ENCODE data around the gene SNX17. TPM values are rescaled to one million over a fixed set of nuclear protein-coding genes. Genes with fewer than 3 reads are reported as not detected.
A peak's percentile ranks its signal among the peaks of the same experiment; 100 is the strongest.

The SNX17 gene
- total RNA-seq, 4 donors from 2014 or later: 109 to 148 (median 130) TPM

DNA sequence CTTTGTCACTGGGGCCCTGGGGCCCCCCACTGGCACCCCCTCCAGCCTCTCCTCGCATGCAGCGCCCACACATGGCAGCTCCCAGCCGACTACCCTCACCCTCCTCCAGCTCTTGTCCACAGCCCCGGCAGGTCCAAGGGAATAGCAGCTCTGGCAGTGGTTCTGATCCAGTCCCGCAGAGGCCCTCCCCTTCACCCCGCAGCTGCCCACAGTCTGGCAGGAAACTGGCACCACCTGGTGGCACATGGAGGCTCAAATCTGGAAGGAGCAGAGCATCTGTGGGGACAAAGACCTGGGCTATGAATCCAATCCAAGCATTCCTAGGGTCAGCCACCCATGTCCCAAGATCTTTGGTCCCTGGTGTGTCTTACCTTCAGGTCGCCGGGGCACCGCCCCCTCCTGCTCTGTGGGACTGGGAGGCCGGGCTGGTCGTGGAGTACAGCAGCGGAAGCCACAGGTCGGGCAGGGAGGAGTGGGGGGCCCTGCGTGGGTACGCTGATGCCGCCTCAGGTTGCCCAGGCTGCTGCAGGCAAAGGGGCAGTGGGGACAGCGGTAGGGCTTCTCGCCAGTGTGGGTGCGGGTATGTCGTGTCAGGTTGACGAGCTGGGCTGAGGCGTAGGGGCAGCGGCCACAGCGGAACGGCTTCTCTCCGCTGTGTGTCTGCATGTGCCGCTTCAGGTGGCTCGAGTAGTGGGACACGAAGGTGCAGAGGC, 7.8 kb downstream of the SNX17 start:
- H3K4me1 ChIP-seq: peaks cover 12 to 28% of the 10 kb centered on the region in 2 donors
- WGBS, 2 donors: 78 to 79% methylated on average over 23 to 27 of the region's 29 CpGs
- peaks cover 51 to 58% of the 10 kb centered on the region in 2 donors for H3K36me3 ChIP-seq
- no peaks in the 10 kb centered on the region for H3K27me3 ChIP-seq
- H3K4me3 ChIP-seq (replicated peaks in 1 of 3): no peak overlapping the region
- H3K9me3 ChIP-seq: no peaks in the 10 kb centered on the region
- intact Hi-C loops (cut with DNase I): no loop called here
- no peak overlapping the region for H3K27ac ChIP-seq
- DNase-seq: peak; percentile 60 to 65
- peak in 3 of 6 experiments; percentile 21 to 45 (median 35) for TF ChIP-seq CTCF (IDR thresholded peaks at IDR 0.05)
- no peak for TF ChIP-seq POLR2A (IDR thresholded peaks at IDR 0.05)

DNA sequence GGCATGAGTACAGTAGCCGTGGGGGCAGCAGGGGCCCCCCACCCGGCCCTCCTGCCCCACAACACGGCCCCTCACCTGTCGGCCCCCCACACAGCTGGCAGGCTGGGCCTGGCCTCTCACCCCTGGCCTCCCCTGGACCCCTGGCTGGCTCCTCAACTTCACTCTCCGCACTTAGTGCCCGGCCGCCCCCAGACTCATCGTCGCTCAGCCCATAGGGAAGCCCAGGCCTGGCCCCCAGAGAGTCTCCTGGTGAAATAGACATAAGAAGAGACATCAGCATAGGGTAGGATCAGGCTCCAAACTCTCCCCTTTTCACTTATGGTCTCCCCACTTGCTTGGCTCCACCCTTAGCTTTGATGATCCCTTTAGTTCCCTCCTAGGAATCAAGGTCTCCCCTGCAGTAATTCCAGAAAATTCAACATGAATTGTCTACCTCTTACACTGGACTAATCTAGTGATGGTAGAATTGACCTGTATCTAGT, 8.4 kb downstream of the SNX17 start:
- no peak for DNase-seq
- 88 to 89% methylated on average over 7 to 9 of the region's 9 CpGs for WGBS, 2 donors
- no peaks in the 10 kb centered on the region for H3K27me3 ChIP-seq
- H3K9me3 ChIP-seq: no peaks in the 10 kb centered on the region
- H3K4me1 ChIP-seq: peaks cover 12 to 28% of the 10 kb centered on the region in 2 donors
- peaks cover 49 to 58% of the 10 kb centered on the region in 2 donors for H3K36me3 ChIP-seq
- intact Hi-C loops (cut with DNase I): no loop called here
- no peak overlapping the region for H3K27ac ChIP-seq
- no peak overlapping the region for H3K4me3 ChIP-seq (replicated peaks in 1 of 3)
- TF ChIP-seq CTCF (IDR thresholded peaks at IDR 0.05) (no peak), POLR2A (IDR thresholded peaks at IDR 0.05) (no peak)

GRCh38 chr2:27379383-27379835, 9.0 kb downstream of the SNX17 start:
- 86% methylated on average over 2 of the region's 2 CpGs for WGBS, 2 donors
- peak overlapping the region in 1 of 3 donors; percentile 79 for H3K4me3 ChIP-seq (replicated peaks in 1 of 3)
- H3K36me3 ChIP-seq: peaks cover 49 to 58% of the 10 kb centered on the region in 2 donors
- H3K9me3 ChIP-seq: no peaks in the 10 kb centered on the region
- DNase-seq: no peak
- H3K27me3 ChIP-seq: no peaks in the 10 kb centered on the region
- H3K4me1 ChIP-seq: peaks cover 12 to 28% of the 10 kb centered on the region in 2 donors
- intact Hi-C loops (cut with DNase I): no loop called here
- peak overlapping the region in 2 of 3 donors; percentile 81 to 84 for H3K27ac ChIP-seq
- TF ChIP-seq CTCF (IDR thresholded peaks at IDR 0.05) (no peak), POLR2A (IDR thresholded peaks at IDR 0.05) (no peak)

DNA sequence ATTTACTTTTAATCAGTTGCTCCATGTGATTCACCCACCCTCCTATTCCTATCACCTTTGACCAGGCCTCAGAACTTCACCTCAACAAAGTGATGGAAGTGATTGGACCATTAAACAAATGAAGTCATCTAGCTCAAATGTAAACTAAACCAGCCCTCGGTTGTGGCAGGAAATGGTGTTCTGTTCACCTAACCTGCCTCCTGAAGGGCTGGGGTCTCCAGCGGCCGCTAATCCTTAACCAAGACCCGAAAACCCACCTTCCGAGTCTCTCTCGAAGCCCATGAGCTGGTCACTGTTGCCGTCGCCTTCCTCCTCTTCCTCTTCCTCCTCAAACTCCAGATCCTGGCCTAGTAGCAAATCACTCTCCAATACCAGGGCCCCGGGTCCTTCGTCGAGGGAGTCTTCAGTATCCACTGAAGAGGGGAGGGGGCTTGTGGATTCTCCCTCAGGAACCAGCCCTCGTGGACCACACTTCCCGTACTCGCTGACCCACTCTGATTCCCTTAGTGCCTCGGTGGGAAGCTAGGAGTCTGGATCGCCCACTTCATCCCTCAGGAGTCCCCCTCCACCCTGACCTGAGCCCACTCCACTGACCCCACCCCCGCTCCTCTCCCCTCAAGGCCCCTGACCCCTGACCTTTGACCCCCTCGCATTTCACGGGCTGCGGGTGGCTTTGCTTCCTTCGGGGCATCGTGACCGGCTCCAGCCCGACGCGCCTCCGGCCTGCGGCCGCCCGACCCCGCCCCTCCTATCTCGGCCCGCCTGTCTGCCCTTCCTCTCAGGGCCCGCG, 9.6 kb downstream of the SNX17 start:
- H3K27ac ChIP-seq: peak overlapping the region; percentile 50 to 84 (median 81)
- peaks cover 49 to 56% of the 10 kb centered on the region in 2 donors for H3K36me3 ChIP-seq
- H3K4me1 ChIP-seq: peaks cover 12 to 28% of the 10 kb centered on the region in 2 donors
- intact Hi-C loops (cut with DNase I): no loop called here
- no peaks in the 10 kb centered on the region for H3K27me3 ChIP-seq
- peak; percentile 52 to 64 for DNase-seq
- 1 to 2% methylated on average over 17 to 27 of the region's 35 CpGs for WGBS, 2 donors
- TF ChIP-seq POLR2A (IDR thresholded peaks at IDR 0.05) (no peak), CTCF (IDR thresholded peaks at IDR 0.05) (no peak)
- peak overlapping the region; percentile 3 to 79 (median 62) for H3K4me3 ChIP-seq (replicated peaks in 1 of 3)
- no peaks in the 10 kb centered on the region for H3K9me3 ChIP-seq

Data from thyroid gland (tissue), 4 donors.